Activated CD4-positive, alpha-beta T cell treated with anti-CD3 and anti-CD28 coated beads, Interleukin-10, Interleukin-2, amounts not matched to agents 100 ng/mL and 50 ng/mL, durations not matched to agents 16 hours and 8 hours (primary cell): ENCODE measurements around the gene TEN1.
A peak's percentile ranks its signal among the peaks of the same experiment; 100 is the strongest.

Experiments
- DNase-seq: peaks from one replicate; pipeline ENCODE4 v3.0.0-alpha.2; 2020

Gene TEN1

DNA sequence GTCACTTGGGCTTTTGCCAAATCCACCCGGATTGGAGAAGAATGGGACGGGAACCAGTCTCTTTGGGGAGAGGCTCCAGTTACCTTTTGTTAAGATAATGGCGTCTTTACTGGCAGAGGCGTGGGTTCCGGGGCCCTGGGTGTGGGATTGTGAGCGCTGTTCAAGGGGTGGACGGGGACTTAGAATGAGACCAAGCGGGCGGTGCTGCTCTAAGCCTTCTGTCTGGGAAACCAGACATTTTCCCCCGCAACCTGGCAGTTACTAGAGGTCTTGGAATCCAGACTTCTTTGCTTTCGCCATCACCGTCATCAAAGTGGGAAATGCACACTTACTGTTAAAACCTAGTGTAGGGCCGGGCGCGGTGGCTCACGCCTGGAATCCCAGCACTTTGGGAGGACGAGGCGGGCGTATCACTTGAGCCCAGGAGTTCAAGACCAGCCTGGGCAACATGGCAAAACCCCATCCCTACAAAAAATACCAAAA is 706 bp downstream of the TEN1 start:
- DNase-seq, result no peak

DNA sequence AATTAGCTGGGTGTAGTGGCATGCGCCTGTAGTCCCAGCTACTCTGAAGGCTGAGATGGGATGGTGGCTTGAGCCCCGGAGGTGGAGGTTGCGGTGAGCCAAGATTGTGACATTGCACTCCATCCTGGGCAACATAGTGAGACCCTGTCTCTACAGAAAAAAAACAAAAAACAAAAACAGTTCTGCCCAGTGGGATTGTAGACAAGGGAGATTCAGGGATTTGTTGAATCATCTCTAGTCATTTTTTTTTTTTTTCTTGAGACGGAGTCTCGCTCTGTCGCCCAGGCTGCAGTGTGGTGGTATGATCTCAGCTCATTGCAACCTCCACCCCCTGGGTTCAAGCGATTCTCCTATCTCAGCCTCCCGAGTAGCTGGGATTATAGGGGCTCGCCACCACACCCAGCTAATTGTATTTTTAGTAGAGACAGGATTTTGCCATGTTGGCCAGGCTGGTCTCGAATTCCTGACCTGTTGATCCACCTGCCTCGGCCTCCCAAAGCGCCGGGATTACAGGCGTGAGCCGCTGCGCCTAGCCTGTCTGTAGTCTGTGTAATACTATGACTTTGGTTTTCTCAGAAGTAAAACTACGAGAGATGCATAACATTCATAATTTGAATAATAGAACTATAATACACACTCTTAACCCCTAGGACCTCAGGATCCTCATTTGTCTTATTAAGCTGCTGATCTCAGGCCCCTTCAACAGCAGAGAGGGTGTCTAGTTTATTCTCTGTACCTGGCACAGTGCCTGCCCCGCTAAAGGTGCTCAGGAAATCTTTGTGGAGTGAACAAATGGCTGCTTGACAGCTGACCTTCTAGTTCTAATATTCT is 1.4 kb downstream of the TEN1 start:
- DNase-seq, result no peak

DNA sequence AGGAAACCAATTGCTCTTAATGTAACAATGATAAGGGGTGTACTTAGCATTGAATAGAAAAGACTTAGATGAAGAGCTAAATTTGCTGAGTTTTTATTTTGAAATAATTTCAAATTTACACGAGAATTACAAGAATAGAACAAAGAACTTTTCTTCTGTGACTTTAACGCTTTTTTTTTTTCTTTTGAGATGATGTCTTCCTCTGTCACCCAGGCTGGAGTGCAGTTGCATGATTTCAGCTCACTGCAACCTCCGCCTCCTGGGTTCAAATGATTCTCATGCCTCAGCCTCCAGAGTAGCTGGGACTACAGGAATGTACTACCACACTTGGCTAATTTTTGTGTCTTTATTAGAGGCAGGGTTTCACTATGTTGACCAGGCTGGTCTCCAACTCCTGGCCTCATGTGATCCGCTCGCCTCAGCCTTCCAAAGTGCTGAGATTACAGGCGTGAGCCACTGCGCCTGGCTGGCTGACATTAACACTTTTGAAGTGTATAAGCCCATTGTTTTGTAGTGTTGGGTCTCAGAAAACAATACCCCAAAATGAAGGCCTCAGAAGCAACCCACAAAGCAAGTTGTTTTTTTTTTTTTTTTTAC is 2.1 kb downstream of the TEN1 start:
- DNase-seq, result no peak

DNA sequence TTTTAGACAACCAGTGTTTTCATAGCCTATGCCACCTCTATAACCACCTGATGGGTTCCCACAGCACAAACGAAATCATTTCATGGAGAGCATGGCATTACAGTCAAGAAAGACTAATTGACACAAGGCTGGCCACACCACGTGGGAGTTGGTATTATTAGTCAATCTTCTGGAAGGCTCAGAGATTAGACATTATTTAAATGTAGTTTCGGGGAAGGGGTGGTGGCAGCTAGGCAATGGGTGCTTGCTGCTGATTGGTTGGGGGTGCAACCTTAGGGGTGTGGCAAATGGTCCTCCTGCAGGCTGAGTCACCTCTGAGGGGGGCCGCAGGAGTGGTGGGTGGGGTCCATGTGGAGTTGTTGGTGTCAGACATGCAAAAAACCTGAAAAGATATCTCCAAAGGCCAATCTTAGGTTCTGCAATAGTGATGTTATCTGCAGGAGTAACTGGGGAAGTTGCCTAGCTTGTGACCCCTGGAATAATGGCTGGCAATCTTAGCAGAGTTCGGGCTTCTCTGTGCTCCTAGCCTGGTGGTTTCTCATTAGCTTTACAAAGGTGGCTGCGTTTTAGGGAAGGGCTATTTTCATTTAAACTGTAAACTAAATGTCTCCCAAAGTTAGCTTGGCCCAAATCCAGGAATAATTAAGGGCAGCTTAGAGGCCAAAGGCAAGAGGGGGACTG is 4.6 kb downstream of the TEN1 start:
- no peak for DNase-seq

DNA sequence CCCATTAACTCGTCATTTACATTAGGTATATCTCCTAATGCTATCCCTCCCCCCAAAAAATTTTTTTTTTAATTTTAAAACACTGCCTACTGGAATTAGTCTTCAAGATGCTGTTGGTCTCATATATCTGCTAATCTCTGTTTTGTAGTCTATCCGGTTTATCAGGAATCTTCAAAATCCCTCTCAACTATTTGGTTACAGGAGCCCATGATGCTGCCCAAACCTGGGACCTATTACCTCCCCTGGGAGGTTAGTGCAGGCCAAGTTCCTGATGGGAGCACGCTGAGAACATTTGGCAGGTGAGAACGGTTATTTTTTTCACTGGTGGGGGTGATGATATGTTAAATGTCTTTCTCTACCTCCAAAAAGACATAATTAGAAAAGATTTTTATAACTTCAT is 6.9 kb downstream of the TEN1 start:
- no peak for DNase-seq

DNA sequence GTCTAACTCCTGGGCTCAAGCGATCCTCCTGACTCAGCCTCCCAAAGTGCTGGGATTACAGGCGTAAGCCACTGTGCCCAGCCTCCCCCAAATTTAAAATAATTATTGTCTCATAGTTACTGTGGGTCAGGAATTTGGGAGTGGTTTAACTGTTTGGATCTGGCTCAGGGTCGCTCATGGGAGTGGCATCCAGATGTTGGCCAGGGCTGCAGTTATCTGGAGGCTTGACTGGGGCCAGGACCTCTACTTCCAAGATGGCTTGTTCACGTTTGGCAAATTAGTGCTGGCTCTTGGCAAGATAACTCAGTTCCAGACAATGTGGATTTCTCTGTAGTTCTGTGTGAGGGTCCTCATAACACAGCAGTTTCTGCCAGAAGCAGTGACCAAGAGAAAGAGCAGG is 8.0 kb downstream of the TEN1 start:
- DNase-seq, result no peak

DNA sequence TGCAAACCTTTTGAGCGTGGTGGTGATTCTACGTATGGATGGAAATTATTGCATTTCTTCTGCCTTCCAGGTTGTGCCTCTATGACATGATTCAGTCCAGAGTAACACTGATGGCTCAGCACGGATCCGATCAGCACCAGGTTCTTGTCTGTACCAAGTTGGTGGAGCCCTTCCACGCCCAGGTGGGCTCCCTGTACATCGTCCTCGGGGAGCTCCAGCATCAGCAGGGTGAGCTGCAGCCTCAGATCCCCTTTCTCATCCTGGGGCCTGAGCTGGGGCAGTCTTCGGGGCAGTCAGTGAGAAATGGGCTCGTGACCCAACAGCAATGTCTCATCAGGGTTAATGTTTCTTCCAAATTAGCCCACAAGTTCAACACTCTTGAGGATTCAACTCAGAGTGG is 12.4 kb downstream of the TEN1 start:
- no peak for DNase-seq

DNA sequence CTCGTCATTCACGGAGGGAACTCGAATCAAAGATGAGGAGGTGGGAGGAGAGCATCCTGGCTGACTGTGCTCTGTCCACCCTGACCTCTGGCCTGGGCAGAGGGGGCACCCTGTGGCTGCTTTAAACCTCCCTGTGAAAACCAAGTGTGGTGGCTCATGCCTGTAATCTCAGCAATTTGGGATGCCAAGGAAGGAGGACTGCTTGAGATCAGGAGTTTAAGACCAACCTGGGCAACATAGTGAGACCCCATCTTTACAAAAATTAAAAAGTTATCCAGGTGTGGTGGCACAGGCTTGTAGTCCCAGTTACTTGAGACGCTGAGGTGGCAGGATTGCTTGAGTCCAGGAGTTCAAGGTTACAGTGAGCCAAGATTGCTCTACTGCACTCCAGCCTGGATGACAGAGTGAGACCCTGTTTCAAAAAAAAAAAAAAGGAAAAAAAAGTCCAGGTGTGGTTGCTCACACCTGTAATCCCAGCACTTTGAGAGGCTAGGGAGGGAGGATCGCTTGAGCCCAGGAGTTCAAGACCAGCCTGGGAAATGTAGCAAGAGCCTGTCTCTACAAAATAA is 15.8 kb downstream of the TEN1 start:
- DNase-seq, result no peak

DNA sequence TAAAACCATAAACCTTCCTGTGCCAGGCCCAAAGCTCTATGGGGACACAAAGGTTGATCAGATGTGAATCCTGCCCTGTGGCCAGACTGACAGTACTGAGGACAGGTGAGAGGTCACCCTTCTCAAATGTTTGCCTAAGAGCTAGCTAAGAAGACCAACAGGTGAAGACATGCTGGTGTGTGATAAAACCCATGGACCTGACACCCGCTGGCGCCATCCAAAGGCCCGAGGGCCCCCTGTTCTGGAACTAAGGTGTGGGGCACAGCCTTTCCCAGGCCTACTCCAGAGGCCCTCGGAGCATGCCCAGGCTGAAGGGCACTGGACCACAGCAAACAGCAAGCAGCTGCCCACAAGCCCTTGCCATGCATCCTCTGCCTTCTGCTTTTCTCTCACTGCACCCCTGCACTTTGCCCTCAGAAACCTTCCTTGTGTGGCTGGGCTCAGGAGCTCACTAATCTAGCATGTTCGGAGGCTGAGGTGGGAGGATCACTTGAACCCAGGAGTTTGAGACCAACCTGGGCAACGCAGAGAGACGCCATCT is 16.4 kb downstream of the TEN1 start:
- DNase-seq, result no peak

DNA sequence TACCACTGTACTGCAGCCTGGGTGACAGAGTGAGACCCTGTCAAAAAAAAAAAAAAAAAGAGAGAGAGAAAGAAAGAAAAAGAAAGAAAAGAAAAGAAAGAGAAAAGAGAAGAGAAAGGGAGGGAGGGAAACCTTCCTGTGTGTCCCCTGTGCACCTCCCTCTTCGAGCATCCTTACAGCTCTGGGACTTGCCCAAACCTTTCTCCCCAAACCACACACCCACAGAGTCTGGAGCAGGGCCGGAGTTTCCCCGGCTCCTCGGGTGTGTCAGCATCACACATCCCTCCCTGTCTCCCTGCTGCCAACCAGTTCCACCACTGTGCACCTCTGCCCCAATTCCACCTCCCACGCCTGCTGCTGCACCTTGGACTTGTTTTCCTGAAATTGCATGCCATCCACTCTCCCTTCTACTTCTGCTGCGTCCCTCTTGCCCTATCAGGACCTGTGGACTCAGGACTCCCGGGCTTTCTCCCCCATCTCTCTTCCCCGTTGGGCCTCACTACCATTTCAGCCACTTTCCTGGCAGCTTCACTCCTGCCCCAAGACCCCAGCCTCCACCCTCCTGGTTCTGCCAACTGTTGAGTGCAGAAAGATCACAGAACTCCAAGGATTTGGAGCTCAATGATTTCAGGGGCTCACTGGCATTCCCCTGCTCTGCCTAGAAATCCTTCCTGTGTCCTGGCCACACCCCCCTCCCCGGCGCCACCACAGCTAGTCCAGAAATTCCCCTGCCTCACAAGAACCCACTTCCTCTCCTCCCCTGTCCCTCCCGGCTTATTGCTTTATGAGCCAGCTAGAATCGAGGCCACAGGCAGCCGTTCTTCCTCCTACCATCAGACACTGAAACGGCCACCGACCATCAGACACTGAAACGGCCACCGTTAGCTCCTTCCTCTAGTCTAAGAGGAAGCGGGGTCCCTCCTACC is 17.9 kb downstream of the TEN1 start:
- DNase-seq, result peak; percentile 50

DNA sequence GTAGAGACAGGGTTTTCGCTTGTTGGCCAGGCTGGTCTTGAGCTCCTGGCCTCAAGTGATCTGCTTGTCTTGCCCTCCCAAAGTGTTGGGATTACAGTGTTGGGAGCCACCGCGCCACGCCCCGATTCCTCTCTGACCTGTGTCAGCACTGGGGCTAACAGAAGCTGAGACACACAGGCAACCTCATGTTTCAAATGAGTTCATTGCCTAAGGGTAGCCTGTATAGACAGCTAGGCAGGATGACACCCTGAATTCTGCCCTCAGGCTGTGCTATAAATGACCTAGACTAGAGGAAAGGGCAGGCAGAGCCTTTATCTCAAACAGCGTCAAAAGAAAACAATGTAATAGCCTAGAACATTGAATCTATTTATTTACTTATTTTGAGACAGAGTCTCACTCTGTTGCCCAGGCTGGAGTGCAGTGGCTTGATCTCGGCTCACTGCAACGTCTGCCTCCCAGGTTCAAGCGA is 19.3 kb downstream of the TEN1 start:
- DNase-seq, result no peak

DNA sequence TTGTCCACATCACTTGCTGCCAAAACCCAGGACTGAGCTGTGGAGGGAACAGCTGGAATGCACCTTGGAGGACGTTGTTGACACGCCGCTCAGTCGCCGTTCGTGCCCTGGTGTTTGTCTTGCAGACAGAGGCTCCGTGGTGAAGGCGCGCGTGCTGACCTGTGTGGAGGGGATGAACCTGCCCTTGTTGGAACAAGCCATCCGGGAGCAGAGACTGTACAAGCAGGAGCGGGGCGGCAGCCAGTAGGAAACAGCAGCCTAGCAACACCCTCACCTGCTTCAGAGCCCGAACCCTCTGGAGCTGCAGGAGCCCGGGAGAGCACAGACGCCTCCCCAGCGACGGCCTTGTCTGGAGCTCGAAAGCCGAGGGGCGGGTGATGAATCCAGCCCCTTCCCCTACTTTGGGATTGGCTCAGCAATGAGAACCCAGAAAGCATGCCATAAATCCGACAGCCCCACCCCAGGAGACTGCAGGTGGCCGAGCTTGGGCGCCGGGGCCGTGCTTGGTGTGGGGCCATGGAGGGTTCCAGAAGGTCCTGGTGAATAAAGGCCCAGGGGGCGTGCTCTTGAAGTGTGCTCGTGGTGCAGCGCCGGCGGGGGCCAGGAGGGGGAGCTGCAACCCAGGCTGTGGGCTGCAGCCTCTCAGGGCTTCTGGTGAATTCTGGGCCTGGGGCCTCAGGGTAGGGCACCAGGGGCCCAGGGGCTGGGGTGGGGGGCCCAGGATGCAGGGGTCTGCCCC is 21.1 kb downstream of the TEN1 start:
- peak; percentile 70 for DNase-seq

DNA sequence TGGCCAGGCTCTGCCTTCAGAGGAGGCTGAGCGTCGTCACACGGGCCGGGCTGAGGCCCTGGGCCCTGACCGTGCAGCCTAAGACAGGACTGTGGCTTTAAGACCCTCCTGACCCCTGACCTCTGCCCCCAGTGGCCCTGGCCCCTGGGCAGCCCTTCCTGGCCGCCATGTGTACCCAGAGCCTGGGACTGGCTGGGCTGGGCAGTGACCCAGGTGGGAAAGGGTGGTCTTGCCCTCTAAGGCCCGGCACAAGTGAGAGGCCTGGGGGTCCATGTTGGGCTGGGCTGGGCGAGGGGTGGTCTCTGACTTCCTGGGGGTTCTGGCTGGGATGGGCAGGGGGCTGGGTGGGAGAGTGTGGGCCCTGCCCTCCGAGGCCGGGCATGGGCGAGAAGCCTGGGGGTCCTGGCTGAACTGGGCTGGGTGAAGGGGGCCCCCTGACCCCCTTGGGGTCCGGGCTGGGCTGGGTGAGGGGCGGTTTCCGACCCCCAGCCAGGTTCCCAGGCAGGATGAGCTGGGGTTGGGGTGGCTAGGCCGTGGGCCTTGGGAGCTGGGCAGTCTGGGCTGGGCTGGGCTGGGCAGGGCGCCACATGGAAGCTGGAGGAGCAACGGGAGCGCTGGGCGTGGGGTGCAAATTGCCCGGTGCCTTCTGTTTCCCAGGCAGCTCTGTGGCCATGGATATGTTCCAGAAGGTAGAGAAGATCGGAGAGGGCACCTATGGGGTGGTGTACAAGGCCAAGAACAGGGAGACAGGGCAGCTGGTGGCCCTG is 21.9 kb downstream of the TEN1 start, which contains the start of gene CDK3:
CDK3 (plus strand) TSS at position 101 of the 767 bp plus-strand sequence; CDS start at position 672, 571 bp downstream.
- DNase-seq, result no peak

DNA sequence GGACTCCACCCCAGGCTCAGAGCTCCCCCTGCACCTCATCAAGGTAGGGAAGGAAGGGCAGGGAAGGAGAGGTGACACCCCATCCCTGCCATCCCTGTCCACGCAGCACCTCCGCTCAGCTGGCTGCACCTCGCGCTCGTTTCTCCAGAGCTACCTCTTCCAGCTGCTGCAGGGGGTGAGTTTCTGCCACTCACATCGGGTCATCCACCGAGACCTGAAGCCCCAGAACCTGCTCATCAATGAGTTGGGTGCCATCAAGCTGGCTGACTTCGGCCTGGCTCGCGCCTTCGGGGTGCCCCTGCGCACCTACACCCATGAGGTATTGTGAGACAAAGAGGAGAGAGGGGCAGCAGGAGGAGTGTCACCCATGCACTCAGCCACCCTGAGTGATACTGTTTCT is 23.1 kb downstream of the TEN1 start:
- DNase-seq, result no peak

DNA sequence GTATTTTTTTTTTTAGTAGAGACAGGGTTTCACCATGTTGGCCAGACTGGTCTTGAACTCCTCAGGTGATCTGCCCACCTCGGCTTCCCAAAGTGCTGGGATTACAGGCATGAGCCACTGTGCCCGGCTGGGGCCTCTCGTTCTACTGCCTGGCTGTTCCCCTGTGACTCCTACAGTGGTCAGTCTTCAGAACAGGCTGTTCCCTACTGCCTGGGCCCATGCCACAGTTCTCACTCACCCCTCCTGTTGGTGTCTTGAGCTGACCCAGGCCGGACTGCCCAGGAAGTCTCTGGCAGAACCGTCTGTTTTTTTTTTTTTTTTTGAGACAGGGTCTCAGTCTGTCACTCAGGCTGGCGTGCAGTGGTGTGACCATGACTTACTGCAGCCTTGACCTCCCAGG is 24.9 kb downstream of the TEN1 start:
- DNase-seq, result no peak

DNA sequence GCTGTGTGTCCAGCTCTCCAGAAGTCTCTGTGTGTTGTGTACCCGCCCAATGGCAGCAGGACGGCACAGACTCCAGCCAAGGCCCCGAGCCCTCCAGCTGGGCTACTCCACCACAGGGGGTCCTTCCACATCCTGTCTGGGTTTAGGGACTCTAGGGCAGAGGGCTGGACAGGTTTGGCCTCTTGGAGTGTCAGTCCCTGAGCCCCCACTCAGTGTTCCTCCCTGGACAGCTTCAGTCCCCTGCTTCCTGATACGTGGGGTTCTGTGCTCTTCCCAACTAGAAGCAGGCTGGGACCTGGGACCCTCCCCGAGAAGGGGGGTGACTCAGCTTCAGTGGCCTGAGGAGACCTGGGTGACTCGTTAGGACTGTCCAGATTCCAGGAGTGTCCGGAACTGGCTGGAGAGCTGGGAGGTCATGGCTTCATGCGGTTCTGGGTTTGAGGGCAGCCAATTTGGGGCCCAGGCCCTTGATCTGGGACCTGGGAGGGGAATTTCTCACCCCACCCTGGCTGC is 25.8 kb downstream of the TEN1 start:
- no peak for DNase-seq

DNA sequence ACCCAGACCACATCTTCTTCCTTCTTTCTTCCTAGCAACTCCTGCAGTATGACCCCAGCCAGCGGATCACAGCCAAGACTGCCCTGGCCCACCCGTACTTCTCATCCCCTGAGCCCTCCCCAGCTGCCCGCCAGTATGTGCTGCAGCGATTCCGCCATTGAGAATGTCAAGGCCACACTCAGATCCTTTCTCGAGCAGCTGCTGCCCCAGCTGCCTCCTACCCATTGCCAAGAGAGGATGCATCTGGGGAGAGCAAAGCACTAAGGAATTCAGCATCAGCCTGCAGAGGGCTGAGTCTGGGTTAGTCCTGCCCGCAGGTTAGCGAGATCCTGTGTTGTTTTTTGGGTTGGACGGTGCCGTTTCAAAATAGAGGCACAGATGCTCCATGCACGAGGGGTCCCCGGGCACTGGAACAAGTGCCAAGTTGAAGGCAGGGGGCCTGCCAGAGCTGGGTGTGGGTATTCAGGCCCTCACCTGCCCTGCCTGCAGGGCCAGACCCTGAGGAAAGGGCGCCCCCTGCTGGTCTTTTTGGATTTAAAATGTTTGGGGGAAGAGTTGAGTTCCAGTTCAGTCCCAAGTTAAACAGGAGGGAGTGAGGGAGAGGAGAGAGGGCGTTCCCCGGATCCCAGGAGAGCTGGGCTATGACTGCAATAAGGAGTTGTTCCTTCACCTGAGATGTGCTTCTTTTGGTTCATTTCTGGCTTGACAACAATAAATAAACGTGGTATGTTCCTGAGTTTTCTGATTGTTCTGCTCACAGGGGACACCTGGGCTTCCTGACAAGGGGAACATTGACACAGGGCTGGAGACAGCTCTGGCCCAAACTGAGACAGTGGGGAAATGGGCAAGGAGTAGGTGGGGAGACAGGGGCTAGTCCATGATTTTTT is 26.5 kb downstream of the TEN1 start:
- peak; percentile 81 for DNase-seq

DNA sequence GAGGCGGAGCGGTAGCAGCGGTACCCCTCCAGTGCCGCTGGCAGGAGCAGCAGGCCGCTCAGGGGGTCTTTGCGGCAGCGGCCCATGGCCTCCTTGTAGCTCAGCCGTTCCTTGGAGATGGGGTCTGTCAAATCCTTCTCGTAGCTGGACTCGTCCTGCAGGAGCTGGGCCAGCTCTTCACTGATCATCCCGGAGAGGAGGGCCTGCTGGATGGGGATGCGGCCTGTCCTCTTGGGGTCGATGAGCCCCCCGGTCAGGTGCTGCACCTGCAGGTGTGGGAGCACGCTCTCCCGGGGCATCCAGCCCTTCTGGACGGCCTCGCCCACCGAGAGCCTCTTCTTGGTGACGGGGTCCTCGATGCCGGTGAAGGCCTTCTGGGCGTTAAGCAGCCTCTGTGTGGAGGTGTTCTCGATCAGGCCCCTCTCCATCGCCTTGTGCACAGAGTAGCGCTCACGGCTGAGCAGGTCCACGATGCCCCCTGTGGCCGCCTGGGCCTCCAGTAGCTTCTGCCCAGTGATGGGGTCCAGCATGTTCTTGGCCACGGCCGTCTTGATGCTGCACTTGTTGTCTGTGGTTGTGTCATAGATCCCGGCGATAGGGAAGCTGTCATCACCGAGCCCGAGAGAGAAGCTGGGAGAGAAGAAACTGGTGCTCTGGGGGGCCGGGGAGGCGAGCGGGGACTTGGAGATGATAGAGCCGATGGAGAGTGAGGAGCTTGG is 28.2 kb downstream of the TEN1 start:
- DNase-seq, result no peak

DNA sequence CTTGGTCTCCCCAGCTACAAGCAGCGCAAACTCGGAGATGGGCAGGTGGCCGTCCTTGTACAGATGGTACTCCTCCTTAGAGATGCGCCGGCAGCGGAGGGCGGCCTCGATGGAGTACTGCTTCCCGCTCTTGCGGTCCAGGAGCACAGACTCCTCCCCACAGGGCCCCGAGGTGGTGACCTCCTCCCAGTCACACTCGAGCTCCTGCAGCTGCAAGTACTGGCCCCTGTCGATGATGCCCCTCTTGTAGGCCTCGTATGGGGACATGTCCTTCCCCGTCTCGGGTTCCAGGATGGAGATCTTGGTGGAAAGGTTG is 28.8 kb downstream of the TEN1 start:
- DNase-seq, result no peak
